OCI-LY7 (cell line): ENCODE data around the gene HNRNPR.

Source experiments
- CTCF ChIP-seq: fragments of 200-600 bp; sonication (generic); conservative IDR thresholded peaks from 2 replicates; pipeline ENCODE4 v1.5.1; 2014; ENCODE audit warnings: mild to moderate bottlenecking, antibody characterized with exemption, low read length, moderate library complexity, mixed read lengths
- EZH2phosphoT487 ChIP-seq: fragments of 200-600 bp; sonication (generic); IDR thresholded peaks from 2 replicates; pipeline ENCODE4 v1.6.1; 2018; ENCODE audit warnings: low read depth, borderline replicate concordance, mild to moderate bottlenecking, mixed run types, antibody characterized with exemption, low read length, moderate library complexity, mixed read lengths

GRCh38 chr1:23354245-23354644 is 10.2 kb upstream of the HNRNPR start:
- TF ChIP-seq CTCF (peak; percentile 57), EZH2phosphoT487 (no peak)
